ENCODE data around the gene MCOLN1. TPM values are rescaled to one million over a fixed set of nuclear protein-coding genes. Genes with fewer than 3 reads are reported as not detected.

The MCOLN1 gene
- total and polyA plus RNA-seq, 9 of the 15 experiments (the other 6 are each of a cell fraction or from before 2014, with no cell fraction given), result 0.25 to 15.4 (median 7.1) TPM

GRCh38 chr19:7535047-7535997 is 12.9 kb downstream of the MCOLN1 start, which contains the start of gene PNPLA6 (continued):
- TF ChIP-seq, protein P1, sequence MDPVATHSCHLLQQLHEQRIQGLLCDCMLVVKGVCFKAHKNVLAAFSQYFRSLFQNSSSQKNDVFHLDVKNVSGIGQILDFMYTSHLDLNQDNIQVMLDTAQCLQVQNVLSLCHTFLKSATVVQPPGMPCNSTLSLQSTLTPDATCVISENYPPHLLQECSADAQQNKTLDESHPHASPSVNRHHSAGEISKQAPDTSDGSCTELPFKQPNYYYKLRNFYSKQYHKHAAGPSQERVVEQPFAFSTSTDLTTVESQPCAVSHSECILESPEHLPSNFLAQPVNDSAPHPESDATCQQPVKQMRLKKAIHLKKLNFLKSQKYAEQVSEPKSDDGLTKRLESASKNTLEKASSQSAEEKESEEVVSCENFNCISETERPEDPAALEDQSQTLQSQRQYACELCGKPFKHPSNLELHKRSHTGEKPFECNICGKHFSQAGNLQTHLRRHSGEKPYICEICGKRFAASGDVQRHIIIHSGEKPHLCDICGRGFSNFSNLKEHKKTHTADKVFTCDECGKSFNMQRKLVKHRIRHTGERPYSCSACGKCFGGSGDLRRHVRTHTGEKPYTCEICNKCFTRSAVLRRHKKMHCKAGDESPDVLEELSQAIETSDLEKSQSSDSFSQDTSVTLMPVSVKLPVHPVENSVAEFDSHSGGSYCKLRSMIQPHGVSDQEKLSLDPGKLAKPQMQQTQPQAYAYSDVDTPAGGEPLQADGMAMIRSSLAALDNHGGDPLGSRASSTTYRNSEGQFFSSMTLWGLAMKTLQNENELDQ (CRISPR knock-in tag; IDR thresholded peaks at IDR 0.05; ENCODE audit: borderline replicate concordance), result peak; percentile 87; the same call in 1 of the 2 replicates
- no peak for TF ChIP-seq MTF1 (CRISPR knock-in tag; IDR thresholded peaks at IDR 0.05; ENCODE audit: borderline replicate concordance)
- TF ChIP-seq, protein P2, sequence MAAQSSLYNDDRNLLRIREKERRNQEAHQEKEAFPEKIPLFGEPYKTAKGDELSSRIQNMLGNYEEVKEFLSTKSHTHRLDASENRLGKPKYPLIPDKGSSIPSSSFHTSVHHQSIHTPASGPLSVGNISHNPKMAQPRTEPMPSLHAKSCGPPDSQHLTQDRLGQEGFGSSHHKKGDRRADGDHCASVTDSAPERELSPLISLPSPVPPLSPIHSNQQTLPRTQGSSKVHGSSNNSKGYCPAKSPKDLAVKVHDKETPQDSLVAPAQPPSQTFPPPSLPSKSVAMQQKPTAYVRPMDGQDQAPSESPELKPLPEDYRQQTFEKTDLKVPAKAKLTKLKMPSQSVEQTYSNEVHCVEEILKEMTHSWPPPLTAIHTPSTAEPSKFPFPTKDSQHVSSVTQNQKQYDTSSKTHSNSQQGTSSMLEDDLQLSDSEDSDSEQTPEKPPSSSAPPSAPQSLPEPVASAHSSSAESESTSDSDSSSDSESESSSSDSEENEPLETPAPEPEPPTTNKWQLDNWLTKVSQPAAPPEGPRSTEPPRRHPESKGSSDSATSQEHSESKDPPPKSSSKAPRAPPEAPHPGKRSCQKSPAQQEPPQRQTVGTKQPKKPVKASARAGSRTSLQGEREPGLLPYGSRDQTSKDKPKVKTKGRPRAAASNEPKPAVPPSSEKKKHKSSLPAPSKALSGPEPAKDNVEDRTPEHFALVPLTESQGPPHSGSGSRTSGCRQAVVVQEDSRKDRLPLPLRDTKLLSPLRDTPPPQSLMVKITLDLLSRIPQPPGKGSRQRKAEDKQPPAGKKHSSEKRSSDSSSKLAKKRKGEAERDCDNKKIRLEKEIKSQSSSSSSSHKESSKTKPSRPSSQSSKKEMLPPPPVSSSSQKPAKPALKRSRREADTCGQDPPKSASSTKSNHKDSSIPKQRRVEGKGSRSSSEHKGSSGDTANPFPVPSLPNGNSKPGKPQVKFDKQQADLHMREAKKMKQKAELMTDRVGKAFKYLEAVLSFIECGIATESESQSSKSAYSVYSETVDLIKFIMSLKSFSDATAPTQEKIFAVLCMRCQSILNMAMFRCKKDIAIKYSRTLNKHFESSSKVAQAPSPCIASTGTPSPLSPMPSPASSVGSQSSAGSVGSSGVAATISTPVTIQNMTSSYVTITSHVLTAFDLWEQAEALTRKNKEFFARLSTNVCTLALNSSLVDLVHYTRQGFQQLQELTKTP (IDR thresholded peaks at IDR 0.05; ENCODE audit: low read depth in 1 of 2, partially characterized antibody in 2 of 2), result peak in 1 of 2 experiments; percentile 96
- TF ChIP-seq ZEB2 (IDR thresholded peaks at IDR 0.05), result no peak
- no peak for TF ChIP-seq ZNF165 (CRISPR knock-in tag; IDR thresholded peaks at IDR 0.05; ENCODE audit: borderline replicate concordance)
- TF ChIP-seq, protein P3, sequence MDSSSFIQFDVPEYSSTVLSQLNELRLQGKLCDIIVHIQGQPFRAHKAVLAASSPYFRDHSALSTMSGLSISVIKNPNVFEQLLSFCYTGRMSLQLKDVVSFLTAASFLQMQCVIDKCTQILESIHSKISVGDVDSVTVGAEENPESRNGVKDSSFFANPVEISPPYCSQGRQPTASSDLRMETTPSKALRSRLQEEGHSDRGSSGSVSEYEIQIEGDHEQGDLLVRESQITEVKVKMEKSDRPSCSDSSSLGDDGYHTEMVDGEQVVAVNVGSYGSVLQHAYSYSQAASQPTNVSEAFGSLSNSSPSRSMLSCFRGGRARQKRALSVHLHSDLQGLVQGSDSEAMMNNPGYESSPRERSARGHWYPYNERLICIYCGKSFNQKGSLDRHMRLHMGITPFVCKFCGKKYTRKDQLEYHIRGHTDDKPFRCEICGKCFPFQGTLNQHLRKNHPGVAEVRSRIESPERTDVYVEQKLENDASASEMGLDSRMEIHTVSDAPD (CRISPR knock-in tag; IDR thresholded peaks at IDR 0.05), result no peak
- TF ChIP-seq MED1 (CRISPR knock-in tag; IDR thresholded peaks at IDR 0.05; ENCODE audit: borderline replicate concordance), result no peak
- TF ChIP-seq MTA1 (IDR thresholded peaks at IDR 0.05; ENCODE audit: borderline replicate concordance), result peak; percentile 94
- TF ChIP-seq SREBF1 (IDR thresholded peaks at IDR 0.05; ENCODE audit: borderline replicate concordance, low read depth, low read length), result no peak
- no peak for TF ChIP-seq ZNF384 (IDR thresholded peaks at IDR 0.05; ENCODE audit: low read depth, low read length)
- no peak for TF ChIP-seq RERE (CRISPR knock-in tag; IDR thresholded peaks at IDR 0.05; ENCODE audit: borderline replicate concordance)
- no peak for TF ChIP-seq CBFA2T3 (IDR thresholded peaks at IDR 0.05)
- TF ChIP-seq GTF2E2 (tag; IDR thresholded peaks at IDR 0.05), result no peak

All from K562 (cell line).